Neural crest cell (in vitro differentiated cells): ENCODE data around the gene OR11H1. TPM values are rescaled to one million over a fixed set of nuclear protein-coding genes. Genes with fewer than 3 reads are reported as not detected.
"Not testable (repeated sequence)": the region's sequence is repeated elsewhere in the genome, so short reads cannot be mapped to it uniquely, and the experiment has no call there.

Experiments
- DNase-seq: peaks from one replicate; pipeline ENCODE4 v3.0.0; 2021; ENCODE audit warnings: low read depth, mixed read lengths, low spot score
- H3K27ac Mint-ChIP-seq: one replicate; pipeline ENCODE4 v1.8.0; 2021; ENCODE audit warnings: mild to moderate bottlenecking, mixed read lengths; ENCODE audit not compliant: unreplicated experiment
- H3K27me3 Mint-ChIP-seq: 2 replicates; pipeline ENCODE4 v1.8.0; 2021; ENCODE audit warnings: low read depth, mild to moderate bottlenecking, mixed read lengths
- H3K36me3 Mint-ChIP-seq: 2 replicates; pipeline ENCODE4 v1.8.0; 2021; ENCODE audit warnings: low read depth, mild to moderate bottlenecking, mixed read lengths
- H3K4me1 Mint-ChIP-seq: 2 replicates; pipeline ENCODE4 v1.8.0; 2021; ENCODE audit warnings: mixed read lengths
- H3K4me3 Mint-ChIP-seq: one replicate; pipeline ENCODE4 v1.8.0; 2021; ENCODE audit warnings: mild to moderate bottlenecking, mixed read lengths
- H3K9me3 Mint-ChIP-seq: 2 replicates; pipeline ENCODE4 v1.8.0; 2021; ENCODE audit warnings: mixed read lengths
- long read RNA-seq: library from polyadenylated mRNA; unstranded; transcript quantifications from one replicate; pipeline ENCODE4 v2.0.0, GENCODE V29; 2020
- total RNA-seq: library from RNA; stranded (reverse); gene quantifications from 2 replicates; pipeline ENCODE4 v1.2.1, GENCODE V29; 2021

Gene OR11H1
- total RNA-seq: not detected in 2 replicates
- long read RNA-seq: 0 reads

GRCh38 chr22:15527892-15528291, at the start of gene OR11H1:
Gene OR11H1, plus strand, starts transcription at chr22:15528192. Its CDS starts 0 bp downstream, at chr22:15528192.
- not testable (repeated sequence) for DNase-seq, H3K4me3 Mint-ChIP-seq, H3K9me3 Mint-ChIP-seq, H3K4me1 Mint-ChIP-seq, H3K27ac Mint-ChIP-seq, H3K27me3 Mint-ChIP-seq, H3K36me3 Mint-ChIP-seq

GRCh38 chr22:15509967-15510366, 18.0 kb upstream of the OR11H1 start:
- not testable (repeated sequence) for H3K4me1 Mint-ChIP-seq, H3K4me3 Mint-ChIP-seq, DNase-seq, H3K36me3 Mint-ChIP-seq, H3K27ac Mint-ChIP-seq, H3K9me3 Mint-ChIP-seq, H3K27me3 Mint-ChIP-seq

- not testable (repeated sequence) for DNase-seq, H3K9me3 Mint-ChIP-seq, H3K4me1 Mint-ChIP-seq
Observed at GRCh38 chr22:15515896-15516295, 12.1 kb upstream of the OR11H1 start.

GRCh38 chr22:15553767-15554166, 25.8 kb downstream of the OR11H1 start:
- not testable (repeated sequence) for H3K4me1 Mint-ChIP-seq, H3K9me3 Mint-ChIP-seq, H3K4me3 Mint-ChIP-seq, DNase-seq, H3K36me3 Mint-ChIP-seq, H3K27ac Mint-ChIP-seq, H3K27me3 Mint-ChIP-seq

More at GRCh38 chr22:15515896-15516295, 12.1 kb upstream of the OR11H1 start:
- H3K27ac Mint-ChIP-seq, H3K4me3 Mint-ChIP-seq, H3K36me3 Mint-ChIP-seq, H3K27me3 Mint-ChIP-seq: not testable (repeated sequence)

GRCh38 chr22:15563461-15563860, 35.5 kb downstream of the OR11H1 start:
- not testable (repeated sequence) for H3K9me3 Mint-ChIP-seq, DNase-seq, H3K27ac Mint-ChIP-seq, H3K27me3 Mint-ChIP-seq, H3K4me3 Mint-ChIP-seq, H3K36me3 Mint-ChIP-seq, H3K4me1 Mint-ChIP-seq

- H3K9me3 Mint-ChIP-seq, H3K27me3 Mint-ChIP-seq, DNase-seq, H3K4me3 Mint-ChIP-seq, H3K27ac Mint-ChIP-seq, H3K36me3 Mint-ChIP-seq, H3K4me1 Mint-ChIP-seq: not testable (repeated sequence)
Observed at GRCh38 chr22:15565063-15565462, 37.1 kb downstream of the OR11H1 start.

Other genes starting within 250 kb of the OR11H1 start
- gene POTEH, start 161.8 kb downstream of the OR11H1 start, total RNA-seq: not detected in 2 replicates